WTC11 (cell line): Measurements from ENCODE around the gene APLN.

Experiments used
- CTCF ChIP-seq: fragments of 200-600 bp; IDR thresholded peaks from 2 replicates; pipeline ENCODE4 v1.8.0; 2022; ENCODE audit warnings: antibody characterized with exemption
- ESRRA ChIP-seq: sonication (generic); formaldehyde crosslinking; IDR thresholded peaks from 2 replicates; pipeline ENCODE4 v1.8.1; 2022; ENCODE audit warnings: mild to moderate bottlenecking, missing genetic modification reagents, borderline replicate concordance
- KAT7 ChIP-seq: sonication (generic); formaldehyde crosslinking; IDR thresholded peaks from 2 replicates; pipeline ENCODE4 v1.8.1; 2023; ENCODE audit warnings: missing genetic modification reagents, mild to moderate bottlenecking, borderline replicate concordance
- TEAD4 ChIP-seq: sonication (generic); formaldehyde crosslinking; IDR thresholded peaks from 2 replicates; pipeline ENCODE4 v1.8.0; 2022; ENCODE audit warnings: mild to moderate bottlenecking, missing genetic modification reagents
- TP53 ChIP-seq: sonication (generic); formaldehyde crosslinking; IDR thresholded peaks from 2 replicates; pipeline ENCODE4 v1.8.1; 2023; ENCODE audit warnings: mild to moderate bottlenecking, missing genetic modification reagents
- ZNF121 ChIP-seq: sonication (generic); formaldehyde crosslinking; IDR thresholded peaks from 2 replicates; pipeline ENCODE4 v1.8.0; 2023; ENCODE audit warnings: missing genetic modification reagents
- TF ChIP-seq, protein P1 (sequence below): sonication (generic); formaldehyde crosslinking; IDR thresholded peaks from 2 replicates; pipeline ENCODE4 v1.8.1; 2023; ENCODE audit warnings: mild to moderate bottlenecking, missing genetic modification reagents, moderate library complexity

DNA sequence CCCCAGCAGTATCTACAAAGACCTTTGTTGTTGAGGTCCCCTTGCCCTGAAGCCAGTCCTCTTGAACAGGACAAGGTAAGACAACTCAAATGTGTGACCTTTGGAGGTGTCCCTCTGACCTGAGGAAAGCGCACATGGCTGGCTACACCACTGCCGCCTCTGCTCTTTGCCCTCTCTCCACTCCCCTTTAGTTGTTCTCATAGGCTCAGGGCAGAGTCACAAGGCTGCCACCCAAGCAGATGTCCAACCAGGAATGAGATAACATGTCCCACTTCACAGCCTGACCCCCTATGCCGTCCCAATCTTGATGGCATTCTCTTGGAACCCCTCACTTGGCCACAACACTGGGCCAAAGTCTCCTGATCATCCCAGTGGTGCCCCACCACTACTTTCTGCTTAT, 46.3 kb downstream of the APLN start:
- TF ChIP-seq CTCF (no peak), TP53 (CRISPR knock-in tag) (no peak), KAT7 (no peak), TEAD4 (CRISPR knock-in tag) (no peak), ESRRA (CRISPR knock-in tag) (no peak), ZNF121 (CRISPR knock-in tag) (no peak)
- TF ChIP-seq, protein P1, sequence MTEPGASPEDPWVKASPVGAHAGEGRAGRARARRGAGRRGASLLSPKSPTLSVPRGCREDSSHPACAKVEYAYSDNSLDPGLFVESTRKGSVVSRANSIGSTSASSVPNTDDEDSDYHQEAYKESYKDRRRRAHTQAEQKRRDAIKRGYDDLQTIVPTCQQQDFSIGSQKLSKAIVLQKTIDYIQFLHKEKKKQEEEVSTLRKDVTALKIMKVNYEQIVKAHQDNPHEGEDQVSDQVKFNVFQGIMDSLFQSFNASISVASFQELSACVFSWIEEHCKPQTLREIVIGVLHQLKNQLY (CRISPR knock-in tag) = no peak
